Panc1 (cell line): ENCODE measurements around the gene MORC3.

Experiments used
- POLR2AphosphoS5 ChIP-seq: IDR thresholded peaks from 2 replicates; pipeline ENCODE4 v1.6.1; 2012; ENCODE audit warnings: mild to moderate bottlenecking, low read depth, low read length, moderate library complexity
- TF ChIP-seq, protein P1 (sequence below): fragments of 450-650 bp; IDR thresholded peaks from 2 replicates; pipeline ENCODE4 v1.5.1; 2017; ENCODE audit warnings: mild to moderate bottlenecking
- TF ChIP-seq, protein P2 (sequence below), 2 experiments: IDR thresholded peaks; 2 replicates each; pipeline ENCODE4 v1.6.1; 2011 to 2012; ENCODE audit warnings: low read depth in 2 of 2, control low read depth in 1 of 2, low read length in 1 of 2, mild to moderate bottlenecking in 1 of 2, moderate library complexity in 1 of 2; ENCODE audit not compliant: insufficient read depth in 1 of 2

DNA sequence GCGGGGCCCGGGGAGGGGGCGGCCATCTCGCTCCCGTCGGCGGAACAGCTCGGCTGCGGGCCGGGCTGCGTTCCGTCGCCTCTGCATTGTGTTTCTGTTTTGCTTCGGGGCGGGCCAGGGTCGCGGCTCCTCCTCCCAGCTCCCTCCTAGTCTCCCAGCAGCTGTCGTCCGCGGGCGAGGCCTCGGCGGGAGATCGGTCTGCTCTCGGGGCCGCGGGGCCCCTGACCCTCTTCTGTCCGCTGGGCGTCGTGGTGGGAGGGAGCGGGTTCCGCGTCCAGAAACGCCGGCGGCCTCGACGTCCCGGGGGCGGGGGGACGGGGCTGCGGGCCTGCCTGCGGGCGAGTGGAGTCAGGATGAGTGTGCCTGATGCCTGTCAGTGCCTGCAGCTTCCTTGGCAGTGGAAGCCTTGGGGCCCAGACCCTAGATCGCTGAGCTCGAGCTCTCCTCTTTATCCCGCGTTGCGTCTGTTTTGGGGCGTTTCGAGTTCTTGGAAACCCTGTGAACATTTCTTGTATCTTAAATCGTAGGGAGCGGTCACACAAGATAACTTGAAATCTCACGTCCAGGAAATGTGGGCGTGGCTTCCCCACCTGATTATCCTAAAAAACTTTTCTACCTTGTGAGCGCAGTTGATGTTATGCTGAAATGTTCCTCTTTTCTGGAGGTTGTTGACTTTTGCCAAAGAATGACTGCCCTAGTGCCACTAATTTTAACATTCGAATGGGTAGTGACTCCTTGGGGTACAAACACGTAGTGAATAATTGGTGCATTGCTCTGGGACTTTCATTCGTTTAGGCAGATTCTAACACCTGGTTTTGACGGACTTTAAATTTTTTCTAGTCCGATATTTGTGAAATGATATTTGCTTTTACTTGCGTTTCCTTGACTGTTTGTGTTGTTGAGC, 676 bp downstream of the MORC3 start:
- TF ChIP-seq, protein P1, sequence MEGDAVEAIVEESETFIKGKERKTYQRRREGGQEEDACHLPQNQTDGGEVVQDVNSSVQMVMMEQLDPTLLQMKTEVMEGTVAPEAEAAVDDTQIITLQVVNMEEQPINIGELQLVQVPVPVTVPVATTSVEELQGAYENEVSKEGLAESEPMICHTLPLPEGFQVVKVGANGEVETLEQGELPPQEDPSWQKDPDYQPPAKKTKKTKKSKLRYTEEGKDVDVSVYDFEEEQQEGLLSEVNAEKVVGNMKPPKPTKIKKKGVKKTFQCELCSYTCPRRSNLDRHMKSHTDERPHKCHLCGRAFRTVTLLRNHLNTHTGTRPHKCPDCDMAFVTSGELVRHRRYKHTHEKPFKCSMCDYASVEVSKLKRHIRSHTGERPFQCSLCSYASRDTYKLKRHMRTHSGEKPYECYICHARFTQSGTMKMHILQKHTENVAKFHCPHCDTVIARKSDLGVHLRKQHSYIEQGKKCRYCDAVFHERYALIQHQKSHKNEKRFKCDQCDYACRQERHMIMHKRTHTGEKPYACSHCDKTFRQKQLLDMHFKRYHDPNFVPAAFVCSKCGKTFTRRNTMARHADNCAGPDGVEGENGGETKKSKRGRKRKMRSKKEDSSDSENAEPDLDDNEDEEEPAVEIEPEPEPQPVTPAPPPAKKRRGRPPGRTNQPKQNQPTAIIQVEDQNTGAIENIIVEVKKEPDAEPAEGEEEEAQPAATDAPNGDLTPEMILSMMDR = no peak
- TF ChIP-seq, protein P2, sequence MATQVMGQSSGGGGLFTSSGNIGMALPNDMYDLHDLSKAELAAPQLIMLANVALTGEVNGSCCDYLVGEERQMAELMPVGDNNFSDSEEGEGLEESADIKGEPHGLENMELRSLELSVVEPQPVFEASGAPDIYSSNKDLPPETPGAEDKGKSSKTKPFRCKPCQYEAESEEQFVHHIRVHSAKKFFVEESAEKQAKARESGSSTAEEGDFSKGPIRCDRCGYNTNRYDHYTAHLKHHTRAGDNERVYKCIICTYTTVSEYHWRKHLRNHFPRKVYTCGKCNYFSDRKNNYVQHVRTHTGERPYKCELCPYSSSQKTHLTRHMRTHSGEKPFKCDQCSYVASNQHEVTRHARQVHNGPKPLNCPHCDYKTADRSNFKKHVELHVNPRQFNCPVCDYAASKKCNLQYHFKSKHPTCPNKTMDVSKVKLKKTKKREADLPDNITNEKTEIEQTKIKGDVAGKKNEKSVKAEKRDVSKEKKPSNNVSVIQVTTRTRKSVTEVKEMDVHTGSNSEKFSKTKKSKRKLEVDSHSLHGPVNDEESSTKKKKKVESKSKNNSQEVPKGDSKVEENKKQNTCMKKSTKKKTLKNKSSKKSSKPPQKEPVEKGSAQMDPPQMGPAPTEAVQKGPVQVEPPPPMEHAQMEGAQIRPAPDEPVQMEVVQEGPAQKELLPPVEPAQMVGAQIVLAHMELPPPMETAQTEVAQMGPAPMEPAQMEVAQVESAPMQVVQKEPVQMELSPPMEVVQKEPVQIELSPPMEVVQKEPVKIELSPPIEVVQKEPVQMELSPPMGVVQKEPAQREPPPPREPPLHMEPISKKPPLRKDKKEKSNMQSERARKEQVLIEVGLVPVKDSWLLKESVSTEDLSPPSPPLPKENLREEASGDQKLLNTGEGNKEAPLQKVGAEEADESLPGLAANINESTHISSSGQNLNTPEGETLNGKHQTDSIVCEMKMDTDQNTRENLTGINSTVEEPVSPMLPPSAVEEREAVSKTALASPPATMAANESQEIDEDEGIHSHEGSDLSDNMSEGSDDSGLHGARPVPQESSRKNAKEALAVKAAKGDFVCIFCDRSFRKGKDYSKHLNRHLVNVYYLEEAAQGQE (IDR thresholded peaks at IDR 0.05; ENCODE audit: insufficient read depth in 1 of 2, low read depth in 2 of 2, low read length in 1 of 2) = no peak
- no peak for TF ChIP-seq POLR2AphosphoS5
